GM18499 (cell line): Measurements from ENCODE around the gene DUOXA1.
"Not testable (repeated sequence)": the region's sequence is repeated elsewhere in the genome, so short reads cannot be mapped to it uniquely, and the experiment has no call there.

Experiments
- ATAC-seq: cut with Tn5 transposase; IDR thresholded peaks from one replicate; pipeline ENCODE4 v1.9.1; 2021; ENCODE audit warnings: moderate number of reproducible peaks; ENCODE audit not compliant: insufficient read depth, unreplicated experiment

DUOXA1 gene

GRCh38 chr15:45094358-45094730, 35.3 kb downstream of the DUOXA1 start:
- ATAC-seq, result no peak

DNA sequence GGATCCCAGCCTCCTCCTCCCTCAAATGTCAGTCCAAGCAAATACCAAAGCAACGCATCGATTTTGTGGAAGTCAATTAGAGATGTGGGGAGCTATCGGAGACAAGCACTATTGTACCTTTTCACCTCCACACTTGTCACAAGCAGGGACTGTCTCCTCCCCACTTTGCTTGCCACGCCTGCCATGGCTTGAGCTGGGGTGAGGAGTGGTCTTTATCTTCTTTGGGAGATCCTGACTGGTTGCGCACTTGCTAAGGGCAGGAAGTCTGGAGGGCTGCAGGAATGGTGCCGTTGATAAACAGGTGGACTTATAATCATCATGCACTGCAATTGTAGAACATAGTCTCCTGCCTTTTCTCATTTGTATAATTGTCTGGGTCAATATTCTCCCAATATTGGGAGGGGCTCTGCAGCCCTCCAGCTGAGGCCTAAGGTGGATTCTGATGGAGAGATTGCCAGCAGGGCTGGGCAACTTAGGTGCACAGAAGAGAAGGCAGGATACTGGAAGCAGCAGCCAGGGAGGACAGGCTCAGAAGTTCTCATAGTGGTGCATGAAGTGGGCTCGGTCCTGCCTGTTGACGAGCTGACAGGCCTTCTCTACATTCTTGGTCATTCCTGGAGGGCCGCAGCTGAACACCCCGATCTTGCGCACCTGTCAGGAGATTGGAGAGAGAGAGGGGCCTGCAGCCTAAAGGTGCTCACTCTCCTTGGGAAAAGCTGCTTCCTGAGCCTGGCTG, 35.9 kb downstream of the DUOXA1 start:
- ATAC-seq, result no peak

DNA sequence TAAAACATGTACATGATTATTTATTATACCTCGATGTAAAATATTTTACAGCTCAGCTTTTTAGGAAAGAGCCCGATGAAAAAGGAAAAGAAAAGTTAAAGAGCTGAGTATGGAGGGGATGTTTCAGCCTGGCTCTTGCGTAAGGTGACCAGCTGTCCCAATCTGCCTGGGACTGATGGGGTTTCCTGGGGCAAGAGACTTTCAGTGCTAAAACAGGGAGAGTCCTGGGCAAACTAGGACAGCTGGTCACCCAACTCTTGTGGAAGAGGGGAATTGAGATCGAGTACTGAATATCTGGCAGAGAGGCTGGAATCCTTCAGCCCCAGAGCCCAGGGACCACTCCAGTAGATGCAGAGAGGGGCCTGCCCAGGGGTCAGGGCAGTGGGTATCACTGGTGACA, 36.7 kb downstream of the DUOXA1 start:
- ATAC-seq, result no peak

GRCh38 chr15:45091576-45091975, 38.1 kb downstream of the DUOXA1 start:
- ATAC-seq, result no peak

DNA sequence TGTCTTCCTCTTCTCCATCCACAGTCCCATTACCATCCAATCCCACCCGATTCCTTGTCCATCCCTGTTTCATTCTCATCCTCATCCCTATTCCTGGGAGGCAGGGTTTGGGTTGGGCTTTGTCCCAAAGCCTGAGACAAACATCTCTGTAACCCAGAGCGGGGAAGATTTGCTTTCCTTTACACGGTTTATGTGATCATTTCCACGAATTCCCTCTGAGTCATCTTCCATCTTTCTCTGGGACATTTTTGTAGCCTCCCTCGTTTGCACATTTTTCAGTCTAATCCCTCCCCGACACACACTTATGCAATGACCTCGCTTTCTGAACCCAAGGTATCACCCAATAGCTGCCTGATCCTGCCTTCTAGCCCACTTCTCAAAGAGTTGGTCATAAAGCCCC, 38.5 kb downstream of the DUOXA1 start:
- no peak for ATAC-seq

DNA sequence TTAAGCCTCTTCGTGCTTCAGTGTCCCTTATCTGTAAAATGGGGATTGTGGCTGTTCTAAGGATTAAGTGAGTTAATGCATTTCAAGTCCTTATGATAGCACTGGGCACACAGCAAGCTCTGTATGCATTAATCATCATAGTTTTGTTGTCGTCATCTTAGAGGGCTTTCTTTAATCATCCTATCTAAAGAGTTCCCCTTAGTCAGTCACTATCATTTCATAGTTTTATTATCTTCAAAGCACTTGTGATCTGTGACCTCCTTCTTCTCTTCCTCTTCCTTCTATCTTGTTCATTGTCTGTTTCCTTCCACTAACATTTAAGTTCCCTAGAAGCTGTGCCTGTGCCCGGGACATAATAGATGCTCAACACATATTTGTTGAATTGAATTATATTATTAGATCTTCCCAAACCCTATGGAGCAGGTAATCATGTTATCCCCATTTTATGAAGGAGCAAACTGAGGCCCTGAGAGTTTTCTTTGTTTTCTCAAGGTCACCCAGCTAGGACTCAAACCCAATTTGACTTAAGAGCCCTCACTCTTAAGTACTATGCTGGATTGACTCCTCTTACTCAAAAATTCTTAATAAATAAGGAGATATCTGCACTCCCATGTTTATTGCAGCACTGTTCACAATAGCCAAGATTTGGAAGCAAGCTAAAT, 39.8 kb downstream of the DUOXA1 start:
- no peak for ATAC-seq

DNA sequence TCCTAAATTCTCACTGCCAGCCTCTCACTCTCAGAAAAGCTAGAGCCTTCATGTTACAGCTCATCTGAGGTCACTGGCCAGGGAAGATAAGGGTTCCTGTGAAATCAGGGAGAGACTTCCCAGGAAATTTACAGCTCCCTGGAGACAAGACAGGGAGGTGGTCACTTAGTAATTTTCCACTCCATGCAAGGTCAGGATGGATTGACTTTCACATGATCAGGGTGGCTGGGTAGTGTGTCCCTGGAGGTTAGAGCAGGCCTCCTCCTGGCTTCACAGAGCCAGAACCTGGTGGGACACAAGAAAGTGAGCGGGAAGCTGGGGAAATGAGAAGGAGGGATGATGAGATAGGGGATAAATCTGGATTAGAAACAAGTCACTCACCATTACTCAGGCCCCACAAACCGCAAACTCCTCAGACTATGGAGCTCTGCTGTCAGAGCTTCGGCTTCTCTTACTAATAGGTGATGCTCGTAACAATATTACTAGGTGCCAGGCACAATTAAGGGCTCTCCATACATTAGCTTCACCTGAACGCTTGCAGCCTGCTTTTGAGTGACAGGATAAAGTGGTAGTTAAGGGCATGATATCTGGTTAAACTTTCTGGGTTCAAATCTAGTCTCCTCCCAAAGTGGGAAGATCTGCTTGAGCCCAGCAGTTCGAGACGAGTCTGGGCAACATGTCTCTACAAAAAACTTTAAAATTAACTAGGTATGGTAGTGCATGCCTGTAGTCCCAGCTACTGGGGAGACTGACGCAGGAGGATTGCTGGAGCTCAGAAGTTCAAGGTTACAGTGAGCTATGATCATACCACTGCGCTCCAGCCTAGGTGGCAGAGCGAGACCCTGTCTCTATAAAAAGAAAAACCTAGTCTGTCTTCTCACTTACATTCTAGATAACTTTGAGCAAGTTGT, 40.6 kb downstream of the DUOXA1 start:
- no peak for ATAC-seq

DNA sequence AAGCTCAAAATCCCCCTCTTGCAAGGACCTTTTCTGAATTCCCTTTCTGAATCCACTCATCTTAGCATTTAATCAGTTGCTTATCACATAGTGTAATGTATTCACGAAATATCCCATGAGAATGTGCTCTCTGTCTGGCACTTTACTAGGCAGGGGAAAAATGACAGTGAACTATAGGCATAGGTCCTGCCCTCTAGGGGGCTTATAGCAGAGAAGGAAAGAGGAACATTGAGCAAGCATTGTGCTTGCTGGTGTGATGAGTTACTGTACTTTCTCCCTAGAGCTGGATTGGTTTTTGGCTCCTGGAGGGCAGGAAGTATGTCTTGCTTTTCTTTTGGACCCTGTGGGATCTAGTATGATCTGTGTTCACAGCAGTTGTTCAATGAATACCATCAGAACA, 42.2 kb downstream of the DUOXA1 start:
- no peak for ATAC-seq

DNA sequence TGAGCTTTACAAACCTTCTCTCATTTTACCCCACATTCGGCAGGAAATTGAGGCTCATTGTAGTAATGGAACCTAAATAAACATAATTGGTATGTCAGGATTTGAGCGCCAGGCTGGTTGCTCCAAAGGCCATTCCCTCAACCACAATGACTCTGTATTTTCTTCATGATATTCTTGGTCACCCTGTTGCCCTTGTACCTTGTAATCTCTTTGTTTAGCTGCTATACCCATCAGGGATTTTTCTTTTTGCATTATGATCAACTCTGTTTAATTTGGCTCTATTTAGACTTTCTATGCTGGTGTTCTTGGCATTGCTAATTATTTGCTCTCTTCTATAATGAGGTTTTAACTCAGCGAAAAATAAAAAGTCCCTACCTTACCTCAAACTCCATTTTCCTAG, 45.5 kb downstream of the DUOXA1 start:
- ATAC-seq, result no peak

DNA sequence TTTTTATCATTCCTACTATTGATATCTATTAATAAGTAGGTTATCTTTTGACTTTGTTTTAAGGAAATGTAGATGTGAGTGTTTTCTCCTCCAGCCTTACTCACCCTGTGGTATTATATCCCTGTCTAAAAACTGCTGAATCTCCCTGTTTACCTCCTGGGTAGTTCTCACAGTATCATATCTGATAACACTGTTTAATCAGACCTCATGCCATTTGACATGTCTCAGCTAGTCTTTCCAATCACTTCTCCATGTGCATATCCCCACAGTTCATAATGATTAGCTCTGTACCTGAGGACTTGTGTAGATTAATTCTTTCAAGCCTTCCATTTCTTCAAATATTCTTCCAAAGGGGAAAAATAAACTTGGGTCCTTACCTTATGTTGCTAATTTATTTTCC, 46.5 kb downstream of the DUOXA1 start:
- ATAC-seq, result no peak

DNA sequence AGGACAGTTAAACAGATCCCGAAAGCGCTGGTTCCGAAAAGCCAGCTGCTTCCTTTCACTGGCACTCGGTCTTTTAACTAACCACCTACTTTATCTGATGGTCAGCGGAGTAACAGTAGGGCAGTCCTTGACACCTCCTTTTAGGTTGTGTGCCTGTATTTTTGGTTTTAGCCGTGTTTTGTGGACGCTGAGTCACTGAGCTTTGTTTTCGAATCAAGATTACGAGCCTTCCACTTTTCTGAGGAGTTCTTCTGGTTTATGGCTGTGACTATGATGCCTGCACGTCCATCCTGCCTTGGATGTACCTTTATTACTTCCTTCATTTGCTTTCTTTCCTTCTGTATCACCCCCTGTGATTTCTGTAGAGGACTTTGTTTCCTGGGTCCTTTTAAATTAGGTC, 47.3 kb downstream of the DUOXA1 start:
- not testable (repeated sequence) for ATAC-seq

GRCh38 chr15:45080593-45080992, 49.1 kb downstream of the DUOXA1 start:
- ATAC-seq, result not testable (repeated sequence)

GRCh38 chr15:45079628-45080246, 49.9 kb downstream of the DUOXA1 start:
- ATAC-seq, result not testable (repeated sequence)

- ATAC-seq, result not testable (repeated sequence)
These were observed 50.5 kb downstream of the DUOXA1 start for GRCh38 chr15:45079201-45079600.

DNA sequence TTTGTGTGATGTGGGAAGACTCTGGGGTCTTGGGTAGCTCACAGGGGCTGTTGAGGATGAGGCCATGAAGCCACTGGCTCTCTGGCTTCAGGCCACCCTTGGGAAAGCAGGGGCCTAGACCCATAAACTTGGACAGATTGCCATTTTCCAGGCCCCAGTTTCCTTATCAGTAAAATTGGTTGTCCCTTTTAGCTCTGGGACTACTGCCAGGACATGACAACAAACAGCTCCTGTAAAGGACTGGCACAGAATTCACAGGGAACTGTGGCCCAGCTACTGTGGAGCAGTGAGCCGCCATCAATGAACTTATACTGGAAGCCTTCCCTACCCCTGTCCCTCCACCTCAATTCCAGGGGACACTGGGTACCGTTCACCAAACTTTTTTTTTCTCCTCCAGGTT, 52.3 kb downstream of the DUOXA1 start:
- ATAC-seq, result not testable (repeated sequence)

- not testable (repeated sequence) for ATAC-seq
These were observed 54.0 kb downstream of the DUOXA1 start for GRCh38 chr15:45075440-45076320.

DNA sequence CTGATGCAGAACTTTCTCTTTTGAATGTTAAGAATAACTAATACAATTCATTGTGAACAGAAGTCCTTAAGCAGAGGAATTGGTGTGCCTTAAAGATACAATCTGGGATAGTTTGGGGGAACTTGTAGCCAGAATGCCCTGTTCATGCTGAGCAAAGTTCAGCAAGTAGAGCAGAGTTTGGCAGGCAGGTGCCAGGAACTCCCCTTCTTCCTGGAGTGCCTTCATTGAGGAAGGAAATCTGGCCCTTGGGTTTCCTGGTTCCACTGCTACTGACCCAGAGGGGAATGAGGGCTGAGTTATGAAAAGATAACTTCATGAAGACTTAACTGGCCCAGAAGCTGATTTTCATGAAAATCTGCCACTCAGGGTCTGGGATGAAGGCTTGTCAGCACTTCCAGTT, 56.1 kb downstream of the DUOXA1 start:
- not testable (repeated sequence) for ATAC-seq

GRCh38 chr15:45069942-45070360, 59.7 kb downstream of the DUOXA1 start:
- not testable (repeated sequence) for ATAC-seq
